ENCODE data around the gene DEFB123.
"Not testable (repeated sequence)": the region's sequence is repeated elsewhere in the genome, so short reads cannot be mapped to it uniquely, and the experiment has no call there.

Gene DEFB123, protein sequence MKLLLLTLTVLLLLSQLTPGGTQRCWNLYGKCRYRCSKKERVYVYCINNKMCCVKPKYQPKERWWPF
- 0 to 0.03 (median 0) reads per million in 18 experiments for total RNA-seq

DNA sequence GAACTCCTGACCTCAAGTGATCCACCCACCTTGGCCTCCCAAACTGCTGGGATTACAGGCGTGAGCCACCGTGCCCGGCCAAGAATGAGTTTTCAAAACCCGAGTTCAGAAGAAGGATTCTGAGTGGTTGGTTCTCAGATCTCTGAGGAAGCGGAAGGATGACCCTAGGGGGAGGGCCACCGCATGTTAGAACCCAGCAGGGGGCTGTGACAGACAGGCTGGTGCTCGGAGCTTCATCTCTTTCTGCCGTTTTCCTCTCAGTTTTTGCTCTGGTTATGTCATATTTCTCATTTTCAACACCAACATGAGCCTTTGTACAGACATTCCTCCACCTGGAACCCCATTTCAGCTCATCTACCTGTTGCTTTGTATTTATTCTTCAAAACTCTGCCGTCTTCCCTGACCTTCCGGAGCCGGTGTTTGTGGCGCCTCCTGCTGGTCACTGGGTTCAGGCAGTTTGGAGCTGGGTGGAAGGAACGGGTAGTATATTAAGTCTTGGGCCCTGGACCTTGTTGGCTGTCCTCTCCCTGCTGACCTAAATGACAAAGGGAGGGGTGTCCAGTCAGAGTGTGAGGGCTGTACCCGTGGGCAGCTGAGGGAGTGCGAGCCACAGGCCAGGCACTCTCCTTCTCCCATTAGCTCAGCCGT, at the start of gene DEFB123:
DEFB123 (plus strand) TSS at position 621 of the 648 bp plus-strand sequence. CDS start 67 bp downstream, outside the sequence.
- DNase-seq, result no peak

DNA sequence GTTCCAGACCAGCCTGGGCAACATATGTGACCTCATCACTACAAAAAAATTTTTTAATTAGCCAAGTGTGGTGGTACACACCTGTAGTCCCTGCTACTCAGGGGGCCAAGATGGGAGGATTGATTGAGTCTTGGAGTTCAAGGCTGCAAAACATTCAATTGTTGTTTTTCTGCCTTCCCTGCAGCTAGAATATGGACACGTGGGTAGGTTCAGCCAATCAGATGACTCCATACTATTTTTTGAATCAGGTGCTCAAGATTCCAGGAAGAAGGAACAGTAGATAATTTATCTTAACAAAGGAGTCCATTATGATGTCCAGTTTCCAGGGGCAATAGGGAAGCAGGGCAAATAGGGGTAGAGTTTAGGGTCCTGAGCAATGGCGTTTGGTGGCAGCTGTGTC, 47.6 kb upstream of the DEFB123 start:
- no peak for DNase-seq

DNA sequence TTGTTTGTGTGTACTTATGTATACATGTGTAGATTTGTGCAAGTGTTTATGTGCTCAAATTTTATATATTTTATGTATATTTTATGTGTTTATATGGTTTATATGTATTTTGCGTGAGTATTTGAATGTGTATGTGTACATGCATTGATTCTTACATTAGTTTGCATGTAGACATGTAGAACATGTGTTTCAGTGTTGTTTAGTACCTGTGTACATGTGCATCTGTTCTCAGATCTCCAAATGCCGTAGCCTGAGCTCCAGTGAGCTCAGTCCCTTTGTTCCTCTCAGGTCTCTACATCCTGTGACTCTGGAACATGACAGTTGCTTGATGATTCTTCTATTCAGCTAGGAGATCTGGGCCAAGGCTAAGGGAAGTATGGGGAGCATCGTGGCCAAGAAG, 45.5 kb upstream of the DEFB123 start:
- no peak for DNase-seq

DNA sequence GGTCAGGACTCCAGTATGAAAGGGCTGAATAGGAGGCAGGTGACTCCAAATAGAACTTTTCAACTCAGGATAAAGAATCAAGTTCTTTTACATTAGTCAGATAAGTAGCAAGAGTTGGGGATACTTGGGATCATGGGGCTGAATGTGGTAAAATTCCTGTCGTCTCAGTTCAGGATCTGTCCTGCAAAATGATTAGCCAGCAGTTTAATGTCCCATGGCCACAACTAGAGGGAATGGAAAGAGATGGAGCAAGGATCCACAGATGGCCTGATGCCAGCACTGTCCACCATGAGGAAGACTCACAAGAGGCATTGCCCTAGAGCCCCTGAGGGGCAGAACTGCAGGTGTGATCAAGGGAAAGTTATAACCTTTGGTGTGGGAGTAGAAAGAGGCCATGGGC, 36.5 kb upstream of the DEFB123 start:
- no peak for DNase-seq

DNA sequence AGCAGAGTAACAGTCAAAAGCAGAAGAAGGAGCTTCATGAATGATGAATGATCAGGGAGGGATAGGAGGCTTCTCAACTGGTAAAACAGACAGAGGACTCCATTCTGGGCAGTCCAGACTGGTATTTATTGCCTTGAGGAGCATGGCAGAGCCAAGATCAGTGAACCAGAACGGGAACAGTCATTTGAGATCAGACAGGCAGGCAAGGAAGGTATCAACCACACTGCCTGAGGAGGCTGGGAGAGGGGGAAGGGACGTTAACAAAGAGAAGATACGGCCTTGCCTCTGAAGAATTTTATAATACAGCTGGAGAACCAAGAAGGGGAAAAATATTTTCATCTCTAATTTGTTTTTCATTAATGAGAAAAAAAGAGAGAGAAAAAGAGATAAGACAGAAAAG, 34.3 kb upstream of the DEFB123 start, which contains the start of gene DEFB121:
DEFB121 (minus strand) TSS at position 101 of the 400 bp plus-strand sequence; CDS start at position 38, 63 bp downstream.
- no peak for DNase-seq

DNA sequence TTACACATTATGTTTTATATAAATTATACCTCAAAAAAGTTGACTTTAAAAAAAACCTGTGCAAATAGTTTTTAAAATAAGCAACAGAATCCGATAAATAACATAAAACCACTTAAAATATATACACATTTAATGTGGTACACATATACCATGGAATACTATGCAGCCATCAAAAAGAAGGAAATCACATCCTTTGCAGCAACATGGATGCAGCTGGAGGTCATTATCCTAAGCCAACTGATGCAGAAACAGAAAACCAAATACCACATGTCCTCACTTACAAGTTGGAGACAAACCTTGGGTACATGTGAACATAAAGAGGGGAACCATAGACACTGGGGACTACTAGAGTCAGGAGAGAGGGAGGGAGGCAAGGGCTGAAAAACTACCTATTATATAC, 30.4 kb upstream of the DEFB123 start:
- no peak for DNase-seq

DNA sequence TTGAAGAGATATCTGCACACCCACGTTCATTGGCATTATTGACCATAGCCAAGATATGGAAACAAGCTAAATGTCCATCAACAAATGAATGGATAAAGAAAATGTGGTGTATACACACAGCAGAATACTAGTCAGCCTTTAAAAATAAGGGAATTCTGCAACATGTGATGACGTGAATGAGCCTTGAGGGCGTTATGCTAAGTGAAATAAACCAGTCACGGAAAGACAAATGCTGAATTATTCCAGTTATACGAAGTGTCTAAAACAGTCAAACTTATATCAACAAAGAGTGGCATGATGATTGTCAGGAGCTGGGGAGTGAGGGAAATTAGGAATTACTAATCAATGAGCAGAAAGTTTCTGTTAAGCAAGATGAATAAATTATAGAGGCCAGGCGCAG, 26.1 kb upstream of the DEFB123 start:
- no peak for DNase-seq

DNA sequence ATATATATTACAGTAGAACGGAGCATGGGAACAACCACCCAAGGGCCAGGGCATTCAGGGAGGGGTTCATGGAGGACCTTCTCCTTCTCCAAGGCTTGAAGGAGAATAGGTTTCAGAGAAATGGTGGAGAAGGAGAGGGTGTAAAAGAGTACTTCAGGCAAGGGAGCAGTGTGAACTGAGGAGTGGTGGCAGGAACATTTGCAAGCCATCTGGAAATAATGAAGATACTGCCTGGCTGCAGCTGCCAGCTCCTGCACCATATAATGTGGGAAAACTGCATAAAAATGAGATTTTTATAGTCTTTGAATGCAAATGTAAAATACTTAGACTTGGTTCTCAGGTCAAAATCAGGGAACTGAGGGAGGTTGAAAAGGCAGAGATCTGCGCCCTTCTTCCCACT, 24.8 kb upstream of the DEFB123 start:
- DNase-seq, result no peak

DNA sequence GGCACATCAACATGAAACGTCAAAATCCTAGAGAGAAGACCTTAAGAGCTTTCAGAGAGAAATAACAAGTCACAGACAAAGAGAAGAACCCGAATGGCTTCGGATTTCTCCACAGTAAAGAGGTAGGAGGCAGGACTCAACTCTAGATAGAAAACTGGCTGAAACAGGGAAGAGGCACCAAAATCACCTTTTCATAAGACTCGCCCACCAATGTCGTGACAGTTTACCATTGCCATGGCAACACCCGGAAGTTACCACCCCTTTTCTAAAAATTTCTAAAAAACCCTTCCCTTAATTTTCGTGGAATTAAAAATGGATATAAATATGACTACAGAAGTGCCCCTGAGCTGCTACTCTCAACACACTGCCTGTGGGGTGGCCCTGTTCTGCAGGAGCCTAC, 22.1 kb upstream of the DEFB123 start:
- no peak for DNase-seq

DNA sequence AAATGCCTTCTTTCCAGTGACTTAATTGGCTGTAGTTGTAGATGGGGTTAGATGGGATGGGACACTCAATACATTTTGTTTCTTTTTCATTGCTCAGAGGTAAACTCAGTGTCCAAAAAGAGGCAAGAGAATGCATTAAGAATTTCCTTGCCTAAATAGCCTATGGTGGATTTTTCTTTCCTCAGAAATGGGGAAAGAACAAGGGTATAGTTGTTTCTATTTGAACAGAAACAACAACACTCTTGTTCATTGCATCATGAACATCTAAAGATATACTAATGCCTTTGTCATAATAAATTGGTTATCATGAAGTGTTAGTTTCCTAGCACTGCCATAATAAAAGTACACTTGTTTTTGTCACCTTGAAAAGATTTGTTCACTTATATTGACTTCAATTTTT, 14.6 kb upstream of the DEFB123 start:
- DNase-seq, result no peak

DNA sequence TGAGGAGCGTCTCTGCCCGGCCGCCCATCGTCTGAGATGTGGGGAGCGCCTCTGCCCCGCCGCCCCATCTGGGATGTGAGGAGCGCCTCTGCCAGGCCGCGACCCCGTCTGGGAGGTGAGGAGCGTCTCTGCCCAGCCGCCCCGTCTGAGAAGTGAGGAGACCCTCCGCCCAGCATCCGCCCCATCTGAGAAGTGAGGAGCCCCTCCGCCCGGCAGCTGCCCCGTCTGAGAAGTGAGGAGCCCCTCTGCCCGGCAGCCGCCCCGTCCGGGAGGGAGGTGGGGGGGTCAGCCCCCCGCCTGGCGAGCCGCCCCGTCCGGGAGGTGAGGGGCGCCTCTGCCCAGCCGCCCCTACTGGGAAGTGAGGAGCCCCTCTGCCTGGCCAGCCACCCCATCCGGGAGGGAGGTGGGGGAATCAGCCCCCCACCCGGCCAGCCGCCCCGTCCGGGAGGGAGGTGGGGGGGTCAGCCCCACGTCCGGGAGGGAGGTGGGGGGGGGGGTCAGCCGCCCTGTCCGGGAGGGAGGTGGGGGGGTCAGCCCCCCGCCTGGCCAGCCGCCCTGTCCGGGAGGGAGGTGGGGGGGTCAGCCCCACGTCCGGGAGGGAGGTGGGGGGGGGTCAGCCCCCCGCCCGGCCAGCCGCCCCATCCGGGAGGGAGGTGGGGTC, 13.4 kb upstream of the DEFB123 start:
- DNase-seq, result not testable (repeated sequence)

DNA sequence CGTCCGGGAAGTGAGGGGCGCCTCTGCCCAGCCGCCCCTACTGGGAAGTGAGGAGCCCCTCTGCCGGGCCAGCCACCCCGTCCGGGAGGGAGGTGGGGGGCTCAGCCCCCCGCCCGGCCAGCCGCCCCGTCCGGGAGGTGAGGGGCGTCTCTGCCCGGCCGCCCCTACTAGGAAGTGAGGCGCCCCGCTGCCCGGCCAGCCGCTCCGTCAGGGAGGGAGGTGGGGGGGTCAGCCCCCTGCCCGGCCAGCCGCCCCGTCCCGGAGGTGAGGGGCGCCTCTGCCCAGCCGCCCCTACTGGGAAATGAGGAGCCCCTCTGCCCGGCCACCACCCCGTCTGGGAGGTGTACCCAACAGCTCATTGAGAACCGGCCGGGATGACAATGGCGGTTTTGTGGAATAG, 12.9 kb upstream of the DEFB123 start:
- DNase-seq, result not testable (repeated sequence)

DNA sequence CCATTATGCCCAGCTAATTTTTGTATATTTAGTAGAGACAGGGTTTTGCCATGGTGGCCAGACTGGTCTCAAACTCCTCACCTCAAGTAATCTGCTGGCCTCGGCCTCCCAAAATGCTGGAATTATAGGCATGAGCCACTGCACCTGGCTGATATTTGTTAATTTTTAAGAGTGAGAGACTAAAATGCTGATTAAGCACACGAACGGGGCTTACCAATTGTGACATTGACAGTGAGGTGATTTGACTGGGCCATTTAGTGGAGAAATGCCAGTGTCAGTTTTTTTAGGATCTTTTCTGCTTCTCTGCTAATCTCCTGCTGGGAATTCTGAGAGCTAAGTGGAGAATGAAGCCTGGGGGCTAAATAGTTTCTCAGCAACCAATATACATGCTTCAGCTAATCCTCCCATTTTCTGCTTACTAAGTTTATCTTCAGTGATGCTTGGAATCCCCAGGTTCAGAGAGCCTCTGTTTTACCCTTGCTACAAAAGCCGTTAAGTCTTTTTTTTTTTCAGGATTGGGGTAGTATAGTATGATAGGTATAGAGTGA, 9.8 kb upstream of the DEFB123 start:
- DNase-seq, result no peak

DNA sequence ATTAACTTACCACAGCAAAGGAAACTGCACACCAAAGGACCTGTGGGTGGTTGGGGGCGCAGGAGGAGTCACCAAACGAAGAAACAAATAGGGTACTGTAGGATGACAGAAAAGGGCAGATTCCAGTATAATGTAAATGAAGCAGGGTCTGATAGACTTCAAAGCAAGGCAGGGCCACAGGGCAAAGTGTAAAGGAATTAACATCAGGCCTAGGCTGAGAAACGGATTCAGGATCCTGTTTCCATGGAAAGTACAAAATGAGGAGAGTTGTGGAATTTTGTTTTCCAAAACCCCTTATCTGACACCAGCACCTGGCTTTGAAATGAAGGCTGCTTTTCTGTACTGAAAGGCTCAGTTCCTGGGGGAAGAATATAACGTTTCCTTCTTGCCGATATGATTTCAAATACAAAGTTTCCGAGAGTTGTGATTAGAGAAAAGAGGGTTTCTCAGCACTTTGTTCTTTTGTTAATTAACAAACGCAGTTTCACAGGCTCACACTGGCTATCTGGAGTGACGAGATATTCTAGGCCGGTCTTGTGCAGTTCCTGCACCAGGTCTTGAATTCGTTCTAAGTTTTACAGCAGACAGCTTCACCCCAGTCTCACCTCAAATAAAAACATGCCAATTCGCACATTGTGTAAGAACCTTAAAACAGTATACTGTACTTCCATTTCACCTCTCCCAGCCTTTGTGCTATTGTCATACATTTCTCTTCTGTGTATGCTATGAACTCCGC, 5.8 kb downstream of the DEFB123 start:
- no peak for DNase-seq

DNA sequence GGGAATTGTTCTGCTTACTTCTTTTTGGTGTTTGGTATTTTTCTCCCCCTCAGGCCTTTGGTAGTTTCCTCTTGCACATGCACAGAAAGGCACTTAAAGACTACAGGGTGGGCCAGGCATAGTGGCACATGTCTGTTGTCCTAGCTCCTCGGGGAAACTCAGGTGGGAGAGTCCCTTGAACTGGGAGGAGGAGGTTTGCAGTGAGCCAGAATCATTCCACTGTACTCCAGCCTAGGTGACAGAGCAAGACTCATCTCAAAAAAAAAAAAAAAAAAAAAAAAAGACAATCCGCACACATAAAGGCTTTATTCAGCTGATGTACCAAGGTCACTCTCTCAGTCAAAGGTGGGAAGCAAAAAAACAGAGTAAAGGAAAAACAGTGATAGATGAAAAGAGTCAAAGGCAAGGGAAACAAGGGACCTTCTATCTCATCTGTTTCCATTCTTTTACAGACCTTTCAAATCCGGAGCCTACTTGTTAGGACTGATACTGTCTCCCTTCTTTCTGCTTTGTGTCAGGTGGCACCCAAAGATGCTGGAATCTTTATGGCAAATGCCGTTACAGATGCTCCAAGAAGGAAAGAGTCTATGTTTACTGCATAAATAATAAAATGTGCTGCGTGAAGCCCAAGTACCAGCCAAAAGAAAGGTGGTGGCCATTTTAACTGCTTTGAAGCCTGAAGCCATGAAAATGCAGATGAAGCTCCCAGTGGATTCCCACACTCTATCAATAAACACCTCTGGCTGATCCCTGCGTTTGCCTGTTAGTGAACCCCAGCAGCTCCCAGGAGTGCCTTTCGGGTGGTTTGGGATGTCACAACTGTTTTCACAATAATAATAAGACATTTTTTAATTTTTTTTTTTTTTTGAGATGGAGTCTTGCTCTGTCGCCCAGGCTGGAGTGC, 9.3 kb downstream of the DEFB123 start:
- DNase-seq, result no peak

DNA sequence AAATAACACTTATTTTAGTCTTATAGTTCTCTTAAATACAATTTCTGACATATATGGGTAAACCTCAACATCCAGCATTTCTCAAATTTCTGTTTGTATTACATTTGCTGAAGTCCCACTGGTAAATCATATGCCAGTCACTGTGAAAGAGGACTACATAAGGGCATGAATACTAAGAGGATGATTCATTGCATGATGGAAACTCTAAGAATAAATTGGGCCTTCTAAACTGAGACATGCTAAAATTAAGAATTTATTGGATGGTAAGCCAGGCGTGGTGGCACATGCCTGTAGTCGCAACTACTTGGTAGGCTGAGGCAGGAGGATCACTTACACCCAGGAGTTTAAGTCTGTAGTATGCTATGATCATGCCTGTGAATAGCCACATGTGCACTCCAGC, 12.1 kb downstream of the DEFB123 start:
- no peak for DNase-seq

DNA sequence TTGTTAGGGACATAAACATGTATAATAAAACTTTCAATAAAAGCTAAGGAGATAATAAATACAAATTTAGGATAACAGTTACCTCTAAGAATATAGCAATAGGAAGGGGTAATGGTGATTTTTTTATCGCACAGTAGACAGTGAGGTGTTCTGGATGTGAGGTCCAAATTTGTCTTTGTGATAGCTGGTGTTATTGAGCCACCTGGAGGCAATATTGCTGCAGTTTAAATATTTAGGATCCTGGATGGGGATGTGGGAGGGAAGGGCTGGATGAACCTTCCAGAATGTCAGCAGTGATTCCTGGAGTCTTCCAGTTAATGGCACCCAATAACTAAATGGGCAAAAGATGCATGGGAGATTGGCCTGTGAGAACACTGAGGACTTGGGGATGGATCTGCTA, 13.9 kb downstream of the DEFB123 start:
- DNase-seq, result no peak

DNA sequence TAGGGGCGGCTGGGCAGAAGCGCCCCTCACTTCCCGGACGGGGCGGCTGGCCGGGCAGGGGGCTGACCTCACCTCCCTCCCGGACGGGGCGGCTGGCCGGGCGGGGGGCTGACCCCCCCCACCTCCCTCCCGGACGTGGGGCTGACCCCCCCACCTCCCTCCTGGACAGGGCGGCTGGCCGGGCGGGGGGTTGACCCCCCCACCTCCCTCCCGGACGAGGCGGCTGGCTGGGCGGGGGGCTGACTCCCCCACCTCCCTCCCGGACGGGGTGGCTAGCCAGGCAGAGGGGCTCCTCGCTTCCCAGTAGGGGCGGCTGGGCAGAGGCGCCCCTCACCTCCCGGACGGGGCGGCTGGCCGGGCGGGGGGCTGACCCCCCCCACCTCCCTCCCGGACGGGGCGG, 30.5 kb downstream of the DEFB123 start:
- DNase-seq, result not testable (repeated sequence)

DNA sequence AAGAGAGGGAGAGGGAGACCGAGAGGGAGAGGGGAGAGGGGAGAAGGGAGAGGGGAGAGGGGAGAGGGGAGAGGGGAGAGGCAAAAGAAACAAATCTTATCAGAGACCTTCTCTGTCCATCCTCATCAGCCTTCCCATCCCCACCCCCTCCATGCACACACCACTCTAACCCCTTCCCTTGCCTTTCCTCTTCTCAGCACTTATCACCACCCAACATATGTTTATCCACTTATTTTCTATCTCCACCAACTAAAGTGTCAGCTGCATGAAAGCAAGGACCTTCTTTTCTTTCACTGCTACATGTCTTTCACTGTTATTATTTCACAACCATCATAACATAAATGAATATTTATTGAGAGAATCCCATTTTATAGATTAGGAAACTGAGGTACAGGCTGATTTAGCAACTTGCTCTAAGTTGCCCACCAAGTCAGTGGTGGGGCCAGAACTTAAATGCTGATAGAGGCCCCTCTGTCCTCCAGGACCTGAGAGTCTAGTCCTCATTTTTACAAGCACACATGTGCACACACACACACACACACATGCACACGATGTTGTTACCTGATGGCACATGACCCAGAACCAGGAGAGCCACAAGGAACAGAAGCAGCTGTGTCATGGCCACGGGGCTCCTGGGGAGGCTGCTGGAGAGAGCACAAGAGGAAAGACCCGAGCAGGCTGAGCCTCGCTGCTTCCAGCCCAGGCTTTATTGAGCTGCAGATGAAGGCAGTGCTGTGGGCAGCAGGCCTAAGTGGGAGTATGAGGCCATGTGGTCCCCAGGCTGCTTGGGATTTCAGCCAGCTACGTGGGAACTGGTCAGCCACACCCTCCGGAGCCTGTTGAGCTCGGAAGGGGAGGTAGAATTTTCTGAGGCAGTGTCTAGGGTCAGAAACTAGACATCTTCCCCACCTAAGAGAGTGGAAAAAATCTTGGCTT, 32.2 kb downstream of the DEFB123 start:
- DNase-seq, result no peak

DNA sequence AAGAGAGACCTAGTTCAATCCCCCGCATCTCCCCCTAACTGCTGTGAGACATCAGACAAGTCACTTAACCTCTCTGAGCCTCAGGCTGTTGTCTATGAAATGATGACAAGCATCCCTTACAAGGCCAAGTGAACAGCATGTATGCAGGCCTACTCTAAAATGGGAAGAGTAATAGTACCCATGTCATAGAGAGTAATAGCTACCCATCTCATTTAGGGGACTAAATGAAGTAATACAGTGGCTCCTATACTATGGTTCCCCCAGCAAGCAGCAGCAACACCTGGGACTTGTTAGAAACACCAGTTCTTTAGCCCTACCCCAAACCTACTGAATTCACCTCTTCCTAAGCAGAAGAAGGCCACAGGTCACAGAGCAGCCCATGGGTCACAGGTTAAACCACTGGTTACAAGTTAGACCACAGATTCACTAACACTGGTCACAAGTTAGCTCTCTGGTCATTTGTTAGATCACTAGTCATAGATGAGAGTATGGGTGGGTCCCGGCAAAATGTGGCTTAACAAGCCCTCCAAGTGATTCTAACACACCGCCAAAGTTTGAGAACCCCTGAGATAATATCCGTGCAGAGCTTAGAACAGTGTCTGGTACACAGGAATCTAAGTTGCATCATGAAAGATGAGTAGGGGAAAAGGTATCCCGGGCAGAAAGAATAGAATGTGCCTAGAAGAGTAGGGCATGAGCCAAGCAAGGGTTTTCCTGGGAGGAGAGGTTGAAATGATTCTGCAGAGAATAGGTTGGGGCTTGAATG, 33.1 kb downstream of the DEFB123 start:
- DNase-seq, result no peak
